Peyer's patch (tissue), 4 donors: ENCODE results near the gene SLC16A14.

Experiments used
- CTCF ChIP-seq, 6 experiments: fragments of 450-650 bp in 4 of 6; fragments of 200-600 bp in 2 of 6; sonication (generic) in 1 of 6; IDR thresholded peaks; one replicate each; pipeline ENCODE4 v1.5.1; 2017 to 2019; ENCODE audit warnings: antibody characterized with exemption in 6 of 6, mild to moderate bottlenecking in 3 of 6, moderate library complexity in 1 of 6
- POLR2A ChIP-seq, 2 donors: fragments of 450-650 bp; IDR thresholded peaks; one replicate each; pipeline ENCODE4 v1.5.1; 2017; ENCODE audit warnings: antibody characterized with exemption in 2 of 2, mild to moderate bottlenecking in 2 of 2, moderate library complexity in 2 of 2

DNA sequence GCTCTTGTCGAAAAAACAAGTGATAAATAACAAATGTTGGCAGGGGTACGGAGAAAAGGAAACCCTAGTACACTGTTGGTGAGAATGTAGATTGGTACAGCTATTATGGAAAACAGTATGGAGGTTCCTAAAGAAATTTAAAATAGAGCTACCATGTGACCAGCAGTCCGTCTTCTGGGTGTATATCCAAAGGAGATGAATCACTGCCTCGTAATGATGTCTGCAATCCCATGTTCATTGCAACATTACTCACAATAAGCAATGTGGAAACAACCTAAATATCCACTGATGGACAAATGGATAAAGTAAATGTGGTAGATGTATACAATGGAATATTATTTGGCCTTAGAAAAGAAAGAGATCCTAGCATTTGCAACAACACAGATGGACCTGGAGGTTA lies 50.6 kb downstream of the SLC16A14 start:
- no peak for TF ChIP-seq CTCF (IDR thresholded peaks at IDR 0.05)
- TF ChIP-seq POLR2A (IDR thresholded peaks at IDR 0.05), result no peak
